Measurements from ENCODE around the gene UQCC3.

DNA sequence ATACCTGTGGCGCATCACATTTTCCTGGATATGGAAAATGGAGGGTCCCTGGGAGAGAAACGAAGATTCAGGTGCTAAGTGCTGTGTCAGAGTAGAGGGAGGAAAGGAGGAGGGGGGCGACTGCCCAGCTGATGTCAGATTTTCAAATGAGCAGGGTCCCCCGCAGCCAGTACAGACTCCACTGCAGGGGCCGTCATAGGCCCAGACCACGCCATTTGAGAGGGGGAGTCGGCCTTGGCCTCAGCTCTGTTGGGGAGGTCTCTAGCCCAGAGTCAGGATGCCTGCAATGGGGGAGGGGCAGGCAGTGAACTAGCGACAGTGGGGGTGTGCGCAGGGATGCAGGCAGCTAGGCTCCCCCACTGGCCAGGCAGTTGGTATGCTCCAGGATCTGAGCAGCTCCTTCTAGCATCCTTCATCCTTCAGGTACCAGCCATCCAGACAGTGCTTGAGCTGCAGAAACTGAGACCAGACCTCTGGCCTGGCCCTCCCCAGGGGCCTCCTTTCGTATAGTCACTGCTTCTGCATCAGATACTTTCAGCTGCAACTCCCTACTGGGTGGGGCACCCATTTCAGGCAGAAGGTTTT, 35.9 kb downstream of the UQCC3 start, which contains the start of the genes BSCL2 and GNG3:
- TF ChIP-seq RAD21 (IDR thresholded peaks at IDR 0.05; ENCODE audit: low read length) (no peak), POLR2A (IDR thresholded peaks at IDR 0.05; ENCODE audit: low read depth, low read length) (no peak), RCOR1 (IDR thresholded peaks at IDR 0.05; ENCODE audit: insufficient replicate concordance, low read length) (no peak), RFX5 (IDR thresholded peaks at IDR 0.05; ENCODE audit: low read depth, low read length) (no peak), FOS (IDR thresholded peaks at IDR 0.05; ENCODE audit: low read depth, low read length) (no peak), CHD1 (IDR thresholded peaks at IDR 0.05; ENCODE audit: low read depth, low read length) (no peak), SMC3 (IDR thresholded peaks at IDR 0.05; ENCODE audit: low read depth, low read length) (no peak), NFE2L2 (IDR thresholded peaks at IDR 0.05; ENCODE audit: low read depth, low read length) (no peak)
- TF ChIP-seq, protein P1, sequence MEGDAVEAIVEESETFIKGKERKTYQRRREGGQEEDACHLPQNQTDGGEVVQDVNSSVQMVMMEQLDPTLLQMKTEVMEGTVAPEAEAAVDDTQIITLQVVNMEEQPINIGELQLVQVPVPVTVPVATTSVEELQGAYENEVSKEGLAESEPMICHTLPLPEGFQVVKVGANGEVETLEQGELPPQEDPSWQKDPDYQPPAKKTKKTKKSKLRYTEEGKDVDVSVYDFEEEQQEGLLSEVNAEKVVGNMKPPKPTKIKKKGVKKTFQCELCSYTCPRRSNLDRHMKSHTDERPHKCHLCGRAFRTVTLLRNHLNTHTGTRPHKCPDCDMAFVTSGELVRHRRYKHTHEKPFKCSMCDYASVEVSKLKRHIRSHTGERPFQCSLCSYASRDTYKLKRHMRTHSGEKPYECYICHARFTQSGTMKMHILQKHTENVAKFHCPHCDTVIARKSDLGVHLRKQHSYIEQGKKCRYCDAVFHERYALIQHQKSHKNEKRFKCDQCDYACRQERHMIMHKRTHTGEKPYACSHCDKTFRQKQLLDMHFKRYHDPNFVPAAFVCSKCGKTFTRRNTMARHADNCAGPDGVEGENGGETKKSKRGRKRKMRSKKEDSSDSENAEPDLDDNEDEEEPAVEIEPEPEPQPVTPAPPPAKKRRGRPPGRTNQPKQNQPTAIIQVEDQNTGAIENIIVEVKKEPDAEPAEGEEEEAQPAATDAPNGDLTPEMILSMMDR (conservative IDR thresholded peaks at IDR 0.05; ENCODE audit: low read depth, low read length) = no peak
- TF ChIP-seq, protein P2, sequence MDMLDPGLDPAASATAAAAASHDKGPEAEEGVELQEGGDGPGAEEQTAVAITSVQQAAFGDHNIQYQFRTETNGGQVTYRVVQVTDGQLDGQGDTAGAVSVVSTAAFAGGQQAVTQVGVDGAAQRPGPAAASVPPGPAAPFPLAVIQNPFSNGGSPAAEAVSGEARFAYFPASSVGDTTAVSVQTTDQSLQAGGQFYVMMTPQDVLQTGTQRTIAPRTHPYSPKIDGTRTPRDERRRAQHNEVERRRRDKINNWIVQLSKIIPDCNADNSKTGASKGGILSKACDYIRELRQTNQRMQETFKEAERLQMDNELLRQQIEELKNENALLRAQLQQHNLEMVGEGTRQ (IDR thresholded peaks at IDR 0.05; ENCODE audit: low read depth, low read length) = no peak
- TF ChIP-seq, protein P3, sequence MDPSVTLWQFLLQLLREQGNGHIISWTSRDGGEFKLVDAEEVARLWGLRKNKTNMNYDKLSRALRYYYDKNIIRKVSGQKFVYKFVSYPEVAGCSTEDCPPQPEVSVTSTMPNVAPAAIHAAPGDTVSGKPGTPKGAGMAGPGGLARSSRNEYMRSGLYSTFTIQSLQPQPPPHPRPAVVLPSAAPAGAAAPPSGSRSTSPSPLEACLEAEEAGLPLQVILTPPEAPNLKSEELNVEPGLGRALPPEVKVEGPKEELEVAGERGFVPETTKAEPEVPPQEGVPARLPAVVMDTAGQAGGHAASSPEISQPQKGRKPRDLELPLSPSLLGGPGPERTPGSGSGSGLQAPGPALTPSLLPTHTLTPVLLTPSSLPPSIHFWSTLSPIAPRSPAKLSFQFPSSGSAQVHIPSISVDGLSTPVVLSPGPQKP (IDR thresholded peaks at IDR 0.05; ENCODE audit: borderline replicate concordance, low read depth, low read length) = no peak

Data from IMR-90 (cell line).